Transverse colon (tissue), 4 donors: ENCODE measurements around the gene ATAD1. TPM values are rescaled to one million over a fixed set of nuclear protein-coding genes. Genes with fewer than 3 reads are reported as not detected.

ENCODE experiments used
- DNase-seq: peaks from one replicate; pipeline ENCODE4 v3.0.0-alpha.2; 2019
- H3K27ac ChIP-seq, 4 donors: fragments of 200-600 bp; sonication (generic); 2 replicates each; pipeline ENCODE4 v1.5.1; 2016 to 2018; ENCODE audit warnings: inconsistent platforms in 4 of 4
- H3K27me3 ChIP-seq: fragments of 200-600 bp; sonication (generic); 2 replicates; pipeline ENCODE4 v1.5.1; 2017; ENCODE audit warnings: inconsistent platforms
- H3K36me3 ChIP-seq, 4 donors: fragments of 200-600 bp; sonication (generic); 2 replicates each; pipeline ENCODE4 v1.5.1; 2017 to 2019; ENCODE audit warnings: inconsistent platforms in 4 of 4
- H3K4me1 ChIP-seq, 4 donors: fragments of 200-600 bp; sonication (generic); 2 replicates each; pipeline ENCODE4 v1.5.1; 2017 to 2020; ENCODE audit warnings: inconsistent platforms in 4 of 4
- H3K4me3 ChIP-seq, 4 donors: fragments of 200-600 bp; sonication (generic); 1 replicate in 1 of 4; 2 replicates in 3 of 4; pipeline versions ENCODE4 v1.5.1 to v1.6.1; 2017 to 2019; ENCODE audit warnings: inconsistent platforms in 4 of 4
- H3K9me3 ChIP-seq, 2 donors: fragments of 200-600 bp; sonication (generic); 2 replicates each; pipeline ENCODE4 v1.5.1; 2017 to 2019; ENCODE audit warnings: inconsistent platforms in 2 of 2
- EP300 ChIP-seq: sonication (generic); formaldehyde crosslinking; IDR thresholded peaks from one replicate; pipeline ENCODE4 v1.6.1; 2017; ENCODE audit warnings: antibody characterized with exemption, low read depth
- POLR2A ChIP-seq: fragments of 450-650 bp; IDR thresholded peaks from one replicate; pipeline ENCODE4 v1.6.1; 2016; ENCODE audit warnings: antibody characterized with exemption, mild to moderate bottlenecking, moderate library complexity
- POLR2AphosphoS5 ChIP-seq, 3 donors: sonication (generic); formaldehyde crosslinking; IDR thresholded peaks; one replicate each; pipeline ENCODE4 v1.6.1; 2016; ENCODE audit warnings: antibody characterized with exemption in 3 of 3
- WGBS, 2 donors: methylation state at CpG; one replicate each; pipeline ENCODE4 v1.1.5; 2018; ENCODE audit warnings: low coverage in 1 of 2; 5-methylcytosine and 5-hydroxymethylcytosine counted together
- in situ Hi-C, 4 donors: fragments of 200-750 bp; cut with MboI; loops; one replicate each; pipeline versions ENCODE4 v1.15.0 to v1.15.1; 2017; ENCODE audit warnings: low sequenced_read_pairs in 3 of 4, low pct_ligation_motif_present in 1 of 4, low pct_unique_long_range_greater_than_20kb in 1 of 4
- intact Hi-C: fragments of 100-400 bp; cut with DNase I; formaldehyde crosslinking; loops from one replicate; pipeline ENCODE4 v1.15.1; 2023; ENCODE audit warnings: low total_unique reads
- total RNA-seq, 4 donors: library from RNA; depleted of rRNA; stranded (reverse); fragments of >200 nt; gene quantifications; one replicate each; pipeline ENCODE4 v1.1.0, GENCODE V29; 2016
- TF ChIP-seq, protein P1 (sequence below), 5 experiments: fragments of 200-600 bp in 3 of 5; fragments of 450-650 bp in 2 of 5; sonication (generic) in 3 of 5; IDR thresholded peaks; 1 replicate in 2 of 5; 2 replicates in 3 of 5; pipeline ENCODE4 v1.5.1; 2016 to 2017; ENCODE audit warnings: antibody characterized with exemption in 5 of 5, inconsistent platforms in 3 of 5, mild to moderate bottlenecking in 2 of 5, moderate library complexity in 1 of 5

Gene ATAD1
- total RNA-seq, 4 donors from 2014 or later, result 8.6 to 43.5 (median 35.8) TPM

DNA sequence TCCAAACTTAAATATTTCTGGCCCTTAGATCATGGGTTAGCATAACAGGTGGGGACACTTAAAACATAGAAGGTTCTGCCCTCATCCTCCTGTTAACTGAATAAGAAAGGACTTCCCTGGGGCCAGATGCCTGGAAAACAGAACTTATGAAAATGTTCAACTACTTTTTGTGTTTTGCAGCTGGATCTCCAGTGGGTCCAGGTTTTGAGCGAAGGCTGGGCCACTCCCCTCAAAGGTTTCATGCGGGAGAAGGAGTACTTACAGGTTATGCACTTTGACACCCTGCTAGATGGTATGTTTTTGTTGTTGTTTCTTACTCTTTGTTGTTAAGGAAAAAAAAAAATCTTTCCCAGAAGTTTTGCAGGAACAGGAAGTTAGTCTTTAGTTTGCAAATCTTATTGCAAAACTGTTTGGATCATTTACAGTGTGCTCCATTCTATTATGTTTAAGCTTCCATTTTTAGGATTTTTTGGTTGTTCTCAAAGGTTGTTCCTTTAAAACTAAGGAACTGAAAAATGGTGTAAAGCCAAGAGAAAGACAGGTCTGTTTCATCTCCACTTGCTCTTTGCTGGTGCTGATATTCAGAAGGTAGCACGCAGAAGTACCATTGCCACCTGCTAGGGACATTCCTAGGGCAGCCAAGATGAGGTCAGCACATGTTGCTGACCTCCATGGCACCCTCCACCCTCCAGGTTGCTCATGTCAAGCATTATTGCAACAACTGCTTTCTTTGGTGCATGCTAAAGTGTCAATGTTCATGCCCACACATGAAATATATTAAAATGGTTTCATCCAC is 102.3 kb downstream of the ATAD1 start:
- Histone ChIP-seq H3K4me3 (no peak overlapping the region), H3K36me3 (peaks cover 0 to 16% (median under 1%) of the 10 kb centered on the region in 4 donors), H3K4me1 (no peaks in the 10 kb centered on the region), H3K27me3 (no peaks in the 10 kb centered on the region), H3K27ac (no peak overlapping the region), H3K9me3 (no peaks in the 10 kb centered on the region)
- 69 to 83% methylated on average over 3 of the region's 3 CpGs for WGBS, 2 donors
- intact Hi-C loops, result no loop called here
- TF ChIP-seq POLR2AphosphoS5 (IDR thresholded peaks at IDR 0.05), result no peak
- TF ChIP-seq, protein P1, sequence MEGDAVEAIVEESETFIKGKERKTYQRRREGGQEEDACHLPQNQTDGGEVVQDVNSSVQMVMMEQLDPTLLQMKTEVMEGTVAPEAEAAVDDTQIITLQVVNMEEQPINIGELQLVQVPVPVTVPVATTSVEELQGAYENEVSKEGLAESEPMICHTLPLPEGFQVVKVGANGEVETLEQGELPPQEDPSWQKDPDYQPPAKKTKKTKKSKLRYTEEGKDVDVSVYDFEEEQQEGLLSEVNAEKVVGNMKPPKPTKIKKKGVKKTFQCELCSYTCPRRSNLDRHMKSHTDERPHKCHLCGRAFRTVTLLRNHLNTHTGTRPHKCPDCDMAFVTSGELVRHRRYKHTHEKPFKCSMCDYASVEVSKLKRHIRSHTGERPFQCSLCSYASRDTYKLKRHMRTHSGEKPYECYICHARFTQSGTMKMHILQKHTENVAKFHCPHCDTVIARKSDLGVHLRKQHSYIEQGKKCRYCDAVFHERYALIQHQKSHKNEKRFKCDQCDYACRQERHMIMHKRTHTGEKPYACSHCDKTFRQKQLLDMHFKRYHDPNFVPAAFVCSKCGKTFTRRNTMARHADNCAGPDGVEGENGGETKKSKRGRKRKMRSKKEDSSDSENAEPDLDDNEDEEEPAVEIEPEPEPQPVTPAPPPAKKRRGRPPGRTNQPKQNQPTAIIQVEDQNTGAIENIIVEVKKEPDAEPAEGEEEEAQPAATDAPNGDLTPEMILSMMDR (IDR thresholded peaks at IDR 0.05), result no peak
- no peak for DNase-seq
- in situ Hi-C loops, result no loop called here

DNA sequence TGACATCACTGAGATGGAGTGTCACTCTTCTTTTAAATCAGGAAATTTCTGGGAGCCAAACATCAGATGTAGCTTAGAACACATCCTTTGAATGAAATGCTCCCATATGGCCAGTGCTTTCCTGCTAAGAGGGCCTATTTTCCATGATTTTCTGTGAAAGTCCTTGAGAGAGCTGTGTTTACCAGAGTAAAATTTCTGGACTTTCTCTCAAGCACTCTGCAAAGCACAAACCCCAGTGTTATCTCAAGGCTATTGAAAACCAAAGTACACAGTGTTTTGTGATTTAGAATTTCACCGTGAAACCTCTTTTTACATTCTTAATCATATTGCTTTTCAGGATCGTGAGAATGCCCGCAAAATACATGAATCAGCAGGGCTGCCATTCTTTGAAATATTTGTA is 104.3 kb downstream of the ATAD1 start:
- peak overlapping the region in 1 of 4 donors; percentile 6 for H3K27ac ChIP-seq
- H3K4me1 ChIP-seq, result no peaks in the 10 kb centered on the region
- no peak for DNase-seq
- in situ Hi-C loops (no loop called here), intact Hi-C loops (no loop called here)
- no peaks in the 10 kb centered on the region for H3K9me3 ChIP-seq
- TF ChIP-seq POLR2A, result no peak
- TF ChIP-seq EP300, result no peak
- TF ChIP-seq POLR2AphosphoS5 (IDR thresholded peaks at IDR 0.05), result no peak
- TF ChIP-seq, protein P1 (IDR thresholded peaks at IDR 0.05), result no peak
- H3K4me3 ChIP-seq, result no peak overlapping the region
- 82 to 100% methylated on average over 3 of the region's 3 CpGs for WGBS, 2 donors
- no peaks in the 10 kb centered on the region for H3K27me3 ChIP-seq
- H3K36me3 ChIP-seq, result peaks cover 0 to 16% (median 5%) of the 10 kb centered on the region in 4 donors

DNA sequence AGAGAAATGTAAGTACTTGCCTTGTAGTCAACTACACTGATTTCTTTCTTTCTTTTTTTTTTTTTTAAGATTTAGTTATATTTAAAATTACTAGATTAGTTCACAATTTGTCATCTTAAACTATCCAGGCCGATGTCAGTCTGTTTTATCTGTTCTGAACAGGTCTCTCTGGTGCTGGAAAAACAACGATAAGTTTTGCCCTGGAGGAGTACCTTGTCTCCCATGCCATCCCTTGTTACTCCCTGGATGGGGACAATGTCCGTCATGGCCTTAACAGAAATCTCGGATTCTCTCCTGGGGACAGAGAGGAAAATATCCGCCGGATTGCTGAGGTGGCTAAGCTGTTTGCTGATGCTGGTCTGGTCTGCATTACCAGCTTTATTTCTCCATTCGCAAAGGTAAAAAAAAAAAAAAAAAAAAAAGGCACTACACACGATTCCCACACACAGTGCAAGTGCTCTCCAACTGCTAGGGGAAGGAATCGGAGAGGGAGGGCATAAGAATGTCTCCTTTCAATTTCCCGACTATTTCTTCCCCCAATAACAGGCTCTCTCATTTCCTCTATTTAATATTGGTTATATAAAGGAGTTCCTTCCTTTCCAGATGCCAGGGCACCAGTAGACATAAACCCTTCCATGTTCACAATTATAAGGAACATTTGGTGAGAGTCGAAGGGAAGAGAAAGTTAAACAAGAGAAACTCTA is 105.0 kb downstream of the ATAD1 start:
- H3K4me1 ChIP-seq, result no peaks in the 10 kb centered on the region
- H3K27ac ChIP-seq, result peak overlapping the region in 1 of 4 donors; percentile 6
- TF ChIP-seq POLR2AphosphoS5 (IDR thresholded peaks at IDR 0.05), result no peak
- TF ChIP-seq, protein P1 (IDR thresholded peaks at IDR 0.05), result no peak
- no peak for TF ChIP-seq POLR2A
- no peak for TF ChIP-seq EP300
- no peaks in the 10 kb centered on the region for H3K9me3 ChIP-seq
- no peak for DNase-seq
- H3K4me3 ChIP-seq, result no peak overlapping the region
- no peaks in the 10 kb centered on the region for H3K27me3 ChIP-seq
- peaks cover 0 to 16% (median 5%) of the 10 kb centered on the region in 4 donors for H3K36me3 ChIP-seq
- intact Hi-C loops, result no loop called here
- in situ Hi-C loops, result no loop called here
- 76 to 83% methylated on average over 10 to 11 of the region's 11 CpGs for WGBS, 2 donors

DNA sequence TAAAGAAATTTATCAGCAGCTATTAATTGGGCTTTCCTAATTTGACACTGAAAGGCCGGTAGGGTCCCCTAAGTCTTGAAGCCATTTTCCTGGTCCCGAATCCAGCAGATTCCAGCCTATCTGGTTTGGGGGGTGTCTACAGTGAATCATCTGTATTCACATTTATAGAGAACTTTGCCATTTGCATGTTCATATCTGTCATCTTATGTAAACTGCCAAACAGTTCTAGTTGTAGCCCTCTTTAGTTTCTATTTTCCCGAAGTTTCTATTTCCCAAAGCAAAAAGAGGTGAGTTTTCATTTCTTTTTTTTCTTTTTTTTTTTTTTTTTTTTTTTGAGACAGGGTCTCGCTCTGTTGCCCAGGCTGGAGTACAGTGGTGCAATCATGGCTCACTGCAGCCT is 110.8 kb downstream of the ATAD1 start:
- TF ChIP-seq EP300 (no peak), POLR2A (no peak), POLR2AphosphoS5 (IDR thresholded peaks at IDR 0.05) (no peak)
- TF ChIP-seq, protein P1 (IDR thresholded peaks at IDR 0.05), result no peak
- intact Hi-C loops, result no loop called here

More for the DNA sequence above, 110.8 kb downstream of the ATAD1 start:
- 86 to 95% methylated on average over 3 to 4 of the region's 4 CpGs for WGBS, 2 donors
- Histone ChIP-seq H3K27me3 (no peaks in the 10 kb centered on the region), H3K4me1 (peaks cover 0 to 6% (median 2%) of the 10 kb centered on the region in 4 donors), H3K36me3 (peaks cover 0 to 7% (median 1%) of the 10 kb centered on the region in 4 donors), H3K9me3 (no peaks in the 10 kb centered on the region), H3K4me3 (no peak overlapping the region), H3K27ac (no peak overlapping the region)
- no peak for DNase-seq
- in situ Hi-C loops, result no loop called here
